Measurements from ENCODE around the gene CD82. TPM values are rescaled to one million over a fixed set of nuclear protein-coding genes. Genes with fewer than 3 reads are reported as not detected.

Gene CD82
- total RNA-seq, 1 experiment from 2014 or later, result 26.1 TPM

- TF ChIP-seq TCF7L2 (IDR thresholded peaks at IDR 0.05; ENCODE audit: low read depth, low read length) (no peak), POLR2AphosphoS5 (IDR thresholded peaks at IDR 0.05; ENCODE audit: low read depth, low read length) (no peak), SIN3A (IDR thresholded peaks at IDR 0.05; ENCODE audit: borderline replicate concordance, insufficient read depth, low read depth, low read length) (no peak), CTCF (IDR thresholded peaks at IDR 0.05) (no peak)
- TF ChIP-seq, protein P1, sequence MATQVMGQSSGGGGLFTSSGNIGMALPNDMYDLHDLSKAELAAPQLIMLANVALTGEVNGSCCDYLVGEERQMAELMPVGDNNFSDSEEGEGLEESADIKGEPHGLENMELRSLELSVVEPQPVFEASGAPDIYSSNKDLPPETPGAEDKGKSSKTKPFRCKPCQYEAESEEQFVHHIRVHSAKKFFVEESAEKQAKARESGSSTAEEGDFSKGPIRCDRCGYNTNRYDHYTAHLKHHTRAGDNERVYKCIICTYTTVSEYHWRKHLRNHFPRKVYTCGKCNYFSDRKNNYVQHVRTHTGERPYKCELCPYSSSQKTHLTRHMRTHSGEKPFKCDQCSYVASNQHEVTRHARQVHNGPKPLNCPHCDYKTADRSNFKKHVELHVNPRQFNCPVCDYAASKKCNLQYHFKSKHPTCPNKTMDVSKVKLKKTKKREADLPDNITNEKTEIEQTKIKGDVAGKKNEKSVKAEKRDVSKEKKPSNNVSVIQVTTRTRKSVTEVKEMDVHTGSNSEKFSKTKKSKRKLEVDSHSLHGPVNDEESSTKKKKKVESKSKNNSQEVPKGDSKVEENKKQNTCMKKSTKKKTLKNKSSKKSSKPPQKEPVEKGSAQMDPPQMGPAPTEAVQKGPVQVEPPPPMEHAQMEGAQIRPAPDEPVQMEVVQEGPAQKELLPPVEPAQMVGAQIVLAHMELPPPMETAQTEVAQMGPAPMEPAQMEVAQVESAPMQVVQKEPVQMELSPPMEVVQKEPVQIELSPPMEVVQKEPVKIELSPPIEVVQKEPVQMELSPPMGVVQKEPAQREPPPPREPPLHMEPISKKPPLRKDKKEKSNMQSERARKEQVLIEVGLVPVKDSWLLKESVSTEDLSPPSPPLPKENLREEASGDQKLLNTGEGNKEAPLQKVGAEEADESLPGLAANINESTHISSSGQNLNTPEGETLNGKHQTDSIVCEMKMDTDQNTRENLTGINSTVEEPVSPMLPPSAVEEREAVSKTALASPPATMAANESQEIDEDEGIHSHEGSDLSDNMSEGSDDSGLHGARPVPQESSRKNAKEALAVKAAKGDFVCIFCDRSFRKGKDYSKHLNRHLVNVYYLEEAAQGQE (IDR thresholded peaks at IDR 0.05; ENCODE audit: insufficient read depth in 1 of 2, low read depth in 2 of 2, low read length in 1 of 2), result no peak
- no peak overlapping the region for H3K4me3 ChIP-seq (ENCODE audit: low read depth in 2 of 2, low read length in 2 of 2)
- H3K27ac ChIP-seq (ENCODE audit: low read length), result no peak overlapping the region
- in situ Hi-C loops (cut with HindIII; ENCODE audit: low pct_unique_long_range_greater_than_20kb, low sequenced_read_pairs), result no loop called here
- H3K27me3 ChIP-seq (ENCODE audit: control insufficient read depth, insufficient read depth, low read length), result no peaks in the 10 kb centered on the region
- ChIA-PET POLR2A (no interaction called here), CTCF (interaction anchor here (0.8 to 1.2 kb wide), 2 partner anchors 56 to 79 kb away, joined by 3 read pairs; no protein-coding TSS in a partner anchor)
- no peaks in the 10 kb centered on the region for H3K4me1 ChIP-seq (ENCODE audit: control insufficient read depth, insufficient read depth, low read length)
- H3K9me3 ChIP-seq (ENCODE audit: control insufficient read depth, insufficient read depth, low read depth, low read length), result no peaks in the 10 kb centered on the region
- ATAC-seq (no peak), DNase-seq (ENCODE audit: low read depth, low spot score) (no peak)
- no peaks in the 10 kb centered on the region for H3K36me3 ChIP-seq (ENCODE audit: control insufficient read depth, insufficient read depth, low read length)
- BruUV-seq (replicated peaks), result no TSS peak
- intact Hi-C loops (cut with micrococcal nuclease; ENCODE audit: unreplicated experiment), result no loop called here
Measured at GRCh38 chr11:44615041-44615755, 49.7 kb downstream of the CD82 start.

DNA sequence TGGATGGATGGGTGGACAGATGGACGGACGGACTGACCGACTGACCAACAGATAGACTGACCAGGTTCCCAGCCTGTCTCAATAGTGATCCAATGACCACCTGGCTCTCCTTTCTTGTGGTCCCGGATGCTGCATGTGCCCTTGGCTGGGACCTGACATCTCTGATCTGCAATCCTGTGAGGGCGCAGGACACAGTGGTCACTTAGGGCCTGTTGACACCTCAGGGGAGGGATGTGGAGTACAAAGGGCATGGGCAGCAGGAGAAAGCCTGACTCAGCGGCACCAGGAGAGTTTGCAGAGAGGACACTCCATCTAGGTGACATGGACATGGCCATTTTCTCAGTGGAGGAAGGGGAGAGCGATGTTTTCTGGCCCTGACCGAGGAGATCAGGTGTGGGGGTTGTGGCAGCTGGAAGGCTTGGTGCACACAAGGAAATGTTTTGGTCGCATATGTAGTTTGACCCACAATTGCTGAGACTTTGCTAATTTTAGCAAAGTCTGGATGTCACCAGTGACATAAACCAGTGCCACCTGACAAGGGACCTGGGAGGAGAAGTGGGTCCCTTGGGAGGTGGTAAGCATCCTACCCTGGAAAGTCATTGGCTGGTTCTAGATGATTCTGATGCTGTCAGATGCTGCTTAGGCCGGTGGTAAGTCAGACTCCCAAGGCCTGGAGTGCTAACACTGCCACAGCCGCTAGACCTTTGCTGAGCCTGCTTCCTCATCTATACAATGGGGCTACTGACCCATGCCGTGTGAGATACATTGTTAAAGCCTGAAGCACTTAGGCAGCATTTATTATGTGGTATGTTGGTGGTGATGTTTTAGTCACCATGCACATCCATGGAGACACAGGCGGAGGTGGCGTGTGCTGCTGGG, 50.7 kb downstream of the CD82 start:
- ChIA-PET POLR2A (no interaction called here), CTCF (interaction anchor here (0.8 to 1.7 kb wide), 7 partner anchors 51 to 295 kb away, joined by 3 to 20 read pairs (median 6); partner anchors contain the start of gene CD82)
- Histone ChIP-seq H3K27ac (ENCODE audit: low read length) (no peak overlapping the region), H3K4me3 (ENCODE audit: low read depth in 2 of 2, low read length in 2 of 2) (no peak overlapping the region), H3K9me3 (ENCODE audit: control insufficient read depth, insufficient read depth, low read depth, low read length) (no peaks in the 10 kb centered on the region), H3K36me3 (ENCODE audit: control insufficient read depth, insufficient read depth, low read length) (no peaks in the 10 kb centered on the region), H3K27me3 (ENCODE audit: control insufficient read depth, insufficient read depth, low read length) (no peaks in the 10 kb centered on the region), H3K4me1 (ENCODE audit: control insufficient read depth, insufficient read depth, low read length) (no peaks in the 10 kb centered on the region)
- intact Hi-C loops (cut with micrococcal nuclease; ENCODE audit: unreplicated experiment), result no loop called here
- no TSS peak for BruUV-seq (replicated peaks)
- TF ChIP-seq TCF7L2 (IDR thresholded peaks at IDR 0.05; ENCODE audit: low read depth, low read length) (no peak), SIN3A (IDR thresholded peaks at IDR 0.05; ENCODE audit: borderline replicate concordance, insufficient read depth, low read depth, low read length) (no peak), CTCF (IDR thresholded peaks at IDR 0.05) (no peak), POLR2AphosphoS5 (IDR thresholded peaks at IDR 0.05; ENCODE audit: low read depth, low read length) (no peak)
- TF ChIP-seq, protein P1 (IDR thresholded peaks at IDR 0.05; ENCODE audit: insufficient read depth in 1 of 2, low read depth in 2 of 2, low read length in 1 of 2), result no peak
- DNase-seq (ENCODE audit: low read depth, low spot score) (no peak), ATAC-seq (peak; percentile 11; the same call in 1 of the 2 replicates)
- in situ Hi-C loops (cut with HindIII; ENCODE audit: low pct_unique_long_range_greater_than_20kb, low sequenced_read_pairs), result no loop called here
